Right lobe of liver (tissue), 6 donors: Measurements from ENCODE around the gene SLC24A3. TPM values are rescaled to one million over a fixed set of nuclear protein-coding genes. Genes with fewer than 3 reads are reported as not detected.

Experiments
- ATAC-seq, 4 donors: fragments of 200-7000 bp; cut with Tn5 transposase; one replicate each; pipeline ENCODE4 v1.9.1; 2020; ENCODE audit warnings: mild to moderate bottlenecking in 4 of 4, moderate library complexity in 4 of 4
- DNase-seq, 3 donors: peaks; one replicate each; pipeline ENCODE4 v3.0.0-alpha.2; 2020
- H3K27ac ChIP-seq, 3 donors: fragments of 200-600 bp; one replicate each; pipeline ENCODE4 v1.8.0; 2022
- H3K27me3 ChIP-seq, 2 donors: fragments of 200-600 bp; one replicate each; pipeline ENCODE4 v1.8.0; 2022
- H3K36me3 ChIP-seq, 4 donors: fragments of 200-600 bp; sonication (generic) in 1 of 4; one replicate each; pipeline versions ENCODE4 v1.5.1 to v1.8.0; 2017 to 2022; ENCODE audit warnings: control low read depth in 1 of 4
- H3K4me1 ChIP-seq, 4 donors: fragments of 200-600 bp; sonication (generic) in 1 of 4; one replicate each; pipeline versions ENCODE4 v1.5.1 to v1.8.0; 2017 to 2022; ENCODE audit warnings: control low read depth in 1 of 4
- H3K4me3 ChIP-seq, 3 donors: fragments of 200-600 bp; one replicate each; pipeline ENCODE4 v1.8.0; 2022
- H3K9me3 ChIP-seq, 4 donors: fragments of 200-600 bp; sonication (generic) in 1 of 4; one replicate each; pipeline versions ENCODE4 v1.5.1 to v1.8.0; 2017 to 2022; ENCODE audit warnings: control low read depth in 1 of 4
- CTCF ChIP-seq, 4 donors: fragments of 200-600 bp in 3 of 4; fragments of 450-650 bp in 1 of 4; IDR thresholded peaks; one replicate each; pipeline versions ENCODE4 v1.5.1 to v1.8.0; 2016 to 2022; ENCODE audit warnings: antibody characterized with exemption in 4 of 4, mild to moderate bottlenecking in 2 of 4
- POLR2A ChIP-seq: fragments of 450-650 bp; IDR thresholded peaks from one replicate; pipeline ENCODE4 v1.6.1; 2017; ENCODE audit warnings: antibody characterized with exemption, mild to moderate bottlenecking
- WGBS: methylation state at CpG from one replicate; pipeline ENCODE4 v1.1.6; 2018; ENCODE audit warnings: low coverage, low lambda C conversion rate; ENCODE audit not compliant: insufficient coverage; ENCODE audit errors: missing lambda C conversion rate; 5-methylcytosine and 5-hydroxymethylcytosine counted together
- intact Hi-C, 2 donors: fragments of 100-400 bp; cut with DNase I; formaldehyde crosslinking; loops; one replicate each; pipeline versions ENCODE4 v1.11.2 to v1.14.1; 2022
- total RNA-seq, 6 experiments: library from RNA; depleted of rRNA in 2 of 6; stranded (reverse); fragments of >200 nt in 2 of 6; fragmentation: NEBNext Ultra II Directional in 3 of 6; extraction: Animal tissue kit (Norgen Biotek cat#: 25700) in 3 of 6; gene quantifications; one replicate each; pipeline versions ENCODE4 v1.1.0 to v1.2.4, GENCODE V29; 2016 to 2023
- donor health status: DM: no; HTN: yes; CAD: no.
- donor health status: DM: no; HTN: no; CAD: no.
- donor health status: DM: no; HTN: no; CAD: no.
- donor health status: DM: no; HTN: yes; CAD: no.
- donor health status: DM: no; HTN: yes; CAD: no.

SLC24A3 gene
- total RNA-seq, 6 experiments from 2014 or later, result 0.06 to 0.49 (median 0.27) TPM

GRCh38 chr20:19462491-19462890 lies 250.0 kb downstream of the SLC24A3 start:
- intact Hi-C loops, result no loop called here
- 60% methylated on average over 1 of the region's 6 CpGs for WGBS
- no peak for ATAC-seq

GRCh38 chr20:19463597-19463996 lies 251.2 kb downstream of the SLC24A3 start:
- DNase-seq (no peak), ATAC-seq (no peak)
- Histone ChIP-seq H3K9me3 (no peaks in the 10 kb centered on the region), H3K27ac (no peak overlapping the region), H3K36me3 (no peaks in the 10 kb centered on the region), H3K4me3 (no peak overlapping the region), H3K4me1 (no peaks in the 10 kb centered on the region), H3K27me3 (no peaks in the 10 kb centered on the region)
- no peak for TF ChIP-seq POLR2A
- TF ChIP-seq CTCF (IDR thresholded peaks at IDR 0.05), result no peak
- WGBS, result 43% methylated on average over 2 of the region's 4 CpGs
- intact Hi-C loops, result no loop called here

More at GRCh38 chr20:19462491-19462890, 250.0 kb downstream of the SLC24A3 start:
- no peaks in the 10 kb centered on the region for H3K9me3 ChIP-seq
- H3K27ac ChIP-seq, result no peak overlapping the region
- no peak overlapping the region for H3K4me3 ChIP-seq
- TF ChIP-seq POLR2A (no peak), CTCF (IDR thresholded peaks at IDR 0.05) (no peak)
- no peaks in the 10 kb centered on the region for H3K36me3 ChIP-seq
- no peaks in the 10 kb centered on the region for H3K4me1 ChIP-seq
- no peaks in the 10 kb centered on the region for H3K27me3 ChIP-seq
- no peak for DNase-seq

- ATAC-seq, result no peak
- no peak overlapping the region for H3K4me3 ChIP-seq
- WGBS, result 43% methylated on average over 2 of the region's 2 CpGs
- no peaks in the 10 kb centered on the region for H3K4me1 ChIP-seq
- H3K9me3 ChIP-seq, result no peaks in the 10 kb centered on the region
- no peak for DNase-seq
- intact Hi-C loops, result no loop called here
- no peaks in the 10 kb centered on the region for H3K27me3 ChIP-seq
- H3K36me3 ChIP-seq, result no peaks in the 10 kb centered on the region
- no peak overlapping the region for H3K27ac ChIP-seq
- TF ChIP-seq POLR2A, result no peak
- no peak for TF ChIP-seq CTCF (IDR thresholded peaks at IDR 0.05)
Measured at GRCh38 chr20:19465536-19465935, 253.1 kb downstream of the SLC24A3 start.

GRCh38 chr20:19466206-19466928 lies 253.9 kb downstream of the SLC24A3 start:
- no peak overlapping the region for H3K4me3 ChIP-seq
- H3K36me3 ChIP-seq, result no peaks in the 10 kb centered on the region
- intact Hi-C loops, result no loop called here
- no peak for DNase-seq
- no peak for ATAC-seq
- no peaks in the 10 kb centered on the region for H3K9me3 ChIP-seq
- H3K27ac ChIP-seq, result no peak overlapping the region
- no peaks in the 10 kb centered on the region for H3K4me1 ChIP-seq
- H3K27me3 ChIP-seq, result no peaks in the 10 kb centered on the region
- TF ChIP-seq POLR2A, result no peak
- TF ChIP-seq CTCF (IDR thresholded peaks at IDR 0.05), result no peak
- 69% methylated on average over 10 of the region's 10 CpGs for WGBS
